ENCODE results near the gene PTTG1IP.

GRCh38 chr21:44829507-44830092, 43.9 kb downstream of the PTTG1IP start:
- TF ChIP-seq CTCF (IDR thresholded peaks at IDR 0.05): no peak
- no peak for TF ChIP-seq EP300 (IDR thresholded peaks at IDR 0.05; ENCODE audit: low read depth)
- TF ChIP-seq POLR2AphosphoS5 (IDR thresholded peaks at IDR 0.05): no peak

Measured in transverse colon (tissue), 4 donors.